Measurements from ENCODE around the gene CAPG.
"Not testable (repeated sequence)": the region's sequence is repeated elsewhere in the genome, so short reads cannot be mapped to it uniquely, and the experiment has no call there.

CAPG gene, protein sequence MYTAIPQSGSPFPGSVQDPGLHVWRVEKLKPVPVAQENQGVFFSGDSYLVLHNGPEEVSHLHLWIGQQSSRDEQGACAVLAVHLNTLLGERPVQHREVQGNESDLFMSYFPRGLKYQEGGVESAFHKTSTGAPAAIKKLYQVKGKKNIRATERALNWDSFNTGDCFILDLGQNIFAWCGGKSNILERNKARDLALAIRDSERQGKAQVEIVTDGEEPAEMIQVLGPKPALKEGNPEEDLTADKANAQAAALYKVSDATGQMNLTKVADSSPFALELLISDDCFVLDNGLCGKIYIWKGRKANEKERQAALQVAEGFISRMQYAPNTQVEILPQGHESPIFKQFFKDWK

GRCh38 chr2:85409845-85410583, at the start of gene CAPG:
Gene CAPG (minus strand): TSS chr2:85410366. CDS start chr2:85402145, 8,221 bp downstream.
- no peak for DNase-seq (ENCODE audit: low spot score)

DNA sequence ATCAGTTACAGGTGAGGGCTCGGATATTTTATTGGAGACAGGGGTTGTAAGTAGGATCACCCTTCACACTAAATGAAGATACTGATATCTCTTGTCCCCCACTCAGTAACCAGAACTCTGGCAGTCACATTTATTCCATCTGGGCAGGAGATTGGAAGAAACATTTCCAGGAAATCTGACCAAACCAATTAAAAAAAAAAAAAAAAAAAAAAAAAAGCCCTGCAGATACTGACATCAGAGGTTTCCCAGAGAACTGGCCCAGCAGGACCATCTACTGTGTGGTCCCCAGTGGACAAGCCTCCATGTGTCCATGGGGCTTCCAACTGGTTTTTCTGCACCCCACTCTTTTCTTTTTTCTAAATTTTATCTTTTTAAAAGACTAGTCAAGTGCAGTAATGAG, 49.6 kb upstream of the CAPG start:
- DNase-seq (ENCODE audit: low spot score) = no peak

- DNase-seq (ENCODE audit: low spot score) = no peak
Measured at GRCh38 chr2:85458601-85459563, 48.7 kb upstream of the CAPG start.

- DNase-seq (ENCODE audit: low spot score) = no peak
Measured at GRCh38 chr2:85457877-85458316, 47.7 kb upstream of the CAPG start.

- DNase-seq (ENCODE audit: low spot score) = no peak
Measured at GRCh38 chr2:85457043-85457442, 46.9 kb upstream of the CAPG start.

DNA sequence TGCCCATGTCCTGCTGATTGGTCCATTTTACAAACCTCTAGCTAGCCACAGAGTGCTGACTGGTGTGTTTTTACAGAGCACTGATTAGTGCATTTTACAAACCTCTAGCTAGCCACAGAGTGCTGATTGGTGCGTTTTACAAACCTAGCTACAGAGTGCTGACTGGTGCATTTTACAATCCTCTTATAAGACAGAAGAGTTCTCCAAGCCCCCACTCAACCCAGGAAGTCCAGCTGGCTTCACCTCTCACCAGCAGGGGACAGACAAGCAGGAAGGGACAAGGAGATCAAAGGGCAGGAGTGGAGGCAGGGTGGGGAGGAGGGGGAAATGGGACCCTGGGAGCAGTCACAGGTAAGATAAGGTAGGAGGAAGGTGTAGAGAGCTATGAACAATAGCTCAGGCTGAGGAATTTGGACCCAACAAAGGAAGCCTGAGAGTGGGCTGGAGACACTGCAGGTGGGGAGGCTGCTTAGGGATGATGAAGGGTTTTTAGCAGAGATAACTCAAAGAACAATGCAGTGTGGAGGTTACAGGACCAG, 45.5 kb upstream of the CAPG start:
- DNase-seq (ENCODE audit: low spot score) = no peak

- DNase-seq (ENCODE audit: low spot score) = no peak
Measured at GRCh38 chr2:85453571-85453970, 43.4 kb upstream of the CAPG start.

DNA sequence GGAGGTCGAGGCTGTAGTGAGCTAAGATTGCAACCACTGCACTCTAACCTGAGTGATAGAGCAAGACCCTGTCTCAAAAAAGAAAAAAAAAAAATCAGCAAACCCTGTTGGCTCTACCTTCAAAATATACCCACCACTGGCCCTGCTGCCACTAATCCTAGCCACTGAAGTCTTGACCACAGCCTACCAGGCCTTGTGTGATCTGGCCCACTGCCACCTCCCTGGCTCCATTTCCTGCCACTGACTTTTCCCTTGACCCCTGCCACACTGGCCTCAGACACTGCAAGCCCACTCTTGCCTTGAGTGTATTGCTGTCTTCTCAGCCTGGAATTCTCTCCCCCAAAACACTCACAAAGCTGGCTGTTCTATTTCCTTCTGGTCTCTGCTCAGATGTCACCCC, 42.1 kb upstream of the CAPG start:
- DNase-seq (ENCODE audit: low spot score) = no peak

DNA sequence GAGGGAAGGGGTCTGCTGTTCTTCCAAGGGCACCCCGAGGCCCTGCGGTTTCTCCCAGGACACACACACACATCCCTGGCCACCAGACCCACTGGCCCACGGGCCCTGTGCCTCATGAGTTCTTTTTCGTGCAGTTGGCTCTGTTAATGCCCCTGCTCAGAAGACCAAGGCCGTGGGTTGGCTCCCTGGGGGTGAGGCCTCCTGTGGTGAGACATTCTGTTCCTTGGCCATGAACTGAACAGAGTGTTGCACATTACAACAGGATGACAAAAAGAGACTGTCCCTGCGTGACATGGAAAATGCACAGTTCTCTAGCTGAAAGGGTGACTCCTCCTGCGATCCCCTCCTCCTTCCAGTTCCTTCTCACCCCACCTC, 39.0 kb upstream of the CAPG start:
- no peak for DNase-seq (ENCODE audit: low spot score)

- no peak for DNase-seq (ENCODE audit: low spot score)
Measured at GRCh38 chr2:85448461-85449213, 38.5 kb upstream of the CAPG start.

GRCh38 chr2:85447222-85447585, 37.0 kb upstream of the CAPG start:
- no peak for DNase-seq (ENCODE audit: low spot score)

GRCh38 chr2:85446296-85447221, 36.4 kb upstream of the CAPG start:
- no peak for DNase-seq (ENCODE audit: low spot score)

DNA sequence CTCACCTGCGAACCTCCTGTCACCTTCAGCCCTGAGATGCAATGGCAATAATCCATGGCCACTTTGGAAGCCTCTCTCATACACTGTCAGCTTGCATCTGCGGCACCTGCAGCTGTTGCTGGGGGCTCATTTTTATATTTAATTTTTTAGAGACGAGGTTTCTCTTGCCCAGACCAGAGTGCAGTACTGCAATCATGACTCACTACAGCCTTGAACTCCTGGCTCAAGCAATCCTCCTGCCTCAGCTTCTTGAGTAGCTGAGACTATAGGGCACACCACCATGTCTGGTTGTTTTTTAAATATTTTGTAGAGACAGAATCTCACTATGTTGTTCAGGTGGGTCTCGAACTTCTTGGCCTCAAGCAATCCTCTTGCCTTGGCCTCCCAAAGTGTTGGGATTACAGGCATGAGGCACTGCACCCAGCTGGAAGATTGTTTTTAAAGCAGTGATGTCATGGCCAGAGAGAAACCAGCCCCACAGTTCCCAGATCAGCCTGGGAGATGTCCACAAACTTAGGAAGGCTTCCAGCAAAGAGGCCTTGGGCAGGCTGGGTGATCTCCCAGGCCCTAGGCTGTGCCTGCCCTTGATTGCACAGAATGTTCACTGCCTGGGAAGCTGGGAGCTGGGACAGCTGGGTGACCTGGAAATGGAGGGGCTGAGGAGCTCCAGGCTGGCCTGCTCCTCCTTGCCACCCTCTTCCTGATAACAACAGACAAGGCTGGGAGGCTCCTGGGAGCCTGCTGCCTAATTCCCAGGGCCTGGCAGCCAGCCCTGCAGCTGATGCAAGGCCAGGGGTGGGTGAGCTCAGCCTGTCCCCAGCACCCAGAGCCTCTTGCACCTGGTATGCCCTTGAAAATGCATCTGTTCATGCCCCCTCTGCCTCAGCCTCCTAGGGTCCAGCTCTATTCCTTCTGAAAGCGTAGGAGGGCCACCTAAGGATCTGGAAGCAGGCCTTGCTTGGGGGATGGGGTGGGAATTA, 35.4 kb upstream of the CAPG start:
- no peak for DNase-seq (ENCODE audit: low spot score)

GRCh38 chr2:85444629-85445172, 34.5 kb upstream of the CAPG start:
- DNase-seq (ENCODE audit: low spot score) = no peak

DNA sequence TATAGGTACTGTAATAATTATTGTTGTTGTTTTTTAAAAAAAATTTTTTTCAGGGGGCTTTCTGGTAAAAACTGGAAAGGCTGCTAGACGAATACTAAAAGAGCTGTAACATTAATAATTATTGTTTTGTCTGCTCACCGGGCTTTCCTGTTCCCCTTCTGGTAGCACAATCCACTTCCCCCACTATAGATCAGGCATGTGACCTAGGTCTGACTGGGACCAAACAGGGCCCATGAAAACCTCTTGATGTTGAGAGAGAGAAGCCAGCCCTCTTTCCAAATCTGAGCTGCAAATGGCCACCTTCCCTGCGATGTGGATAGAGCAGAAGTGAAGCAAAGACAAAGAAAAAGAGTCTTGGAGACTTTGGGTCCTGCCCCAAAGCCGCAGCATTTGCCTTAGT, 31.7 kb upstream of the CAPG start:
- no peak for DNase-seq (ENCODE audit: low spot score)

GRCh38 chr2:85440729-85441128, 30.6 kb upstream of the CAPG start:
- DNase-seq (ENCODE audit: low spot score) = no peak

DNA sequence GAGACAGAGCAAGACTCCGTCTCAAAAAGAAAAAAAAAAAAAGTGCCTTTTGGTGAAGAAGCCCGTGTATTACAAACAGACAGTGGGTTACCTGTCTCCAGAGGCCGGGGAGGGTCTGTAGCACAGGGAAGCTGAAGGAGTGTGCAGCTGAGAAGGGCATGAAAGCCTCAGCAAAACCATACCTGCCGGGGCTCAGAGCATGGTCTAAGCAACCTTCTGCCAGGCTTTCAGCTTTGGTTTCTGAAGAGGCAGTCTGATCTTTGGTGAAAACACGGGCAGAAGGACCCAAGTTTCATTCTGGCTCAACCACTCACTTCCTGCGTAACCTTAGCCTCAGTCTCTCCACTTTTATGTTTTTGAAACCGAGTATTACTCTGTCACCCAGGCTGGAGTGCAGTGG, 29.8 kb upstream of the CAPG start:
- no peak for DNase-seq (ENCODE audit: low spot score)

DNA sequence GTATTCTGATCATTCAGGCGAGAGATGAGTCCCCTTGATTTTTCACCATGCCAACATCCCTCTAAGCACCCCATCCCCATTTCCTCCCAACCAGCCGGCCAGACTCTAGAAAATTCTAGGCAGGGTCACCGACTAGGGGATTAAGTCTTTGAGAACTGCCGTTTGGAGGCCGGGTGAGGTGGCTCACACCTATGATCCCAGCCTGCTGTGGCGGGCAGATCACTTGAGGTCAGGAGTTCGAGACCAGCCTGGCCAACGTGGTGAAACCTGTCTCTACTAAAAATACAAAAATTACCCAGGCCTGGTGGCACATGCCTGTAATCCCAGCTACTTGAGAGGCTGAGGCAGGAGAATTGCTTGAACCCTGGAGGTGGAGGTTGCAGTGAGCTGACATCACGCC, 29.4 kb upstream of the CAPG start:
- DNase-seq (ENCODE audit: low spot score) = not testable (repeated sequence)

- no peak for DNase-seq (ENCODE audit: low spot score)
Measured at GRCh38 chr2:85439025-85439472, 28.9 kb upstream of the CAPG start.
